GM21737 (cell line): ENCODE data around the gene HOXD12.

Experiments used
- ATAC-seq: cut with Tn5 transposase; IDR thresholded peaks from one replicate; pipeline ENCODE4 v1.9.1; 2021; ENCODE audit warnings: mild to moderate bottlenecking, moderate library complexity; ENCODE audit not compliant: unreplicated experiment

HOXD12 gene

GRCh38 chr2:176099728-176100546 is at the start of gene HOXD12:
TSS of gene HOXD12 (plus strand) at chr2:176099795. CDS start at chr2:176099802, 7 bp downstream.
- no peak for ATAC-seq

GRCh38 chr2:176056406-176056805 is 43.2 kb upstream of the HOXD12 start:
- ATAC-seq = no peak

GRCh38 chr2:176063958-176064357 is 35.6 kb upstream of the HOXD12 start:
- ATAC-seq = no peak

DNA sequence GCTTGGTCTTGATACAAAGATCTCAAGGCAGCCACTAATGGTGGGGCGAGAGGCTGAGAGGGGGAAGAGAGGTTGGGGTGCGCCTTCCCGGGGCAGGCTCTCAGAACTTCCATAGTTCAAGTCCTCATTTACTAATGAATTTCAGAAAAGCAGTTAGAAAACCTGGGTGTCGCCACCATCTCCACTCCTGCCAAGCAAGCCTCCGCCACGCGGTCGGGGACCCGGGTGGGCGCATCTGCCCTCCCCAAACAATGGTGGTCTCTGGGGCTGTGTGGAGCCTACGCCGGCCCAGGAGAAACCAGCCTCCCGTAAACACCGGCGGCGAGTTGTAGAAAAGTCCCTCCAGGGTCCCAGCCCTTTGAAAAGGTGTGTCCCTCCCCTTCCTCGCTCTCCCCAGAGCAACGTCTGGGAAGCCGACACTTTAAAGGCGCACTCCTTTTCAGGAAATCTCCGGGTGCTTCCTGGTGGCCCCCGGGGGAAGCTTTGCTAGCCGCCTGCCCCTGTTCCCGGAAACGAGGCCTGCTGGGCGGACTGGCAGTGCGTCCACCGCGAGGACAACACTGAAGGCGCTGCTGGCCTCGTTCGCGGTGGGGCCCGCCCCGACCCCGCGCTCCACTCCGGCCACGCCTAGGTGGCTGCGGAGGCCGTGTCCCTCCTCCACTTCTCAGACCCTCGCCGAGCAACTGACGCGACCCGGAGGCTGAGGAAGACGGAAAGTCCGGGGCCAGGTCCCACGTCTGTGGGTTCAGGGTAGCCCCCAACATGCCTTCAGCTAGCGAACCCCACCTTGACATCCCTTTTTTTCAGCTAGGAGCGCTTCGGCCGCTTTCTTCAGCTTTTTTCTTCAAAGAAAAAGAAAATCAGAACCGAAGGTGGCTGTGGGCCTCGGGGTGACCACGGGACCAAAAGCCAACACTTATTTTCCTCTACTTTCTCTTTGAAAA is 32.7 kb upstream of the HOXD12 start:
- ATAC-seq = no peak

DNA sequence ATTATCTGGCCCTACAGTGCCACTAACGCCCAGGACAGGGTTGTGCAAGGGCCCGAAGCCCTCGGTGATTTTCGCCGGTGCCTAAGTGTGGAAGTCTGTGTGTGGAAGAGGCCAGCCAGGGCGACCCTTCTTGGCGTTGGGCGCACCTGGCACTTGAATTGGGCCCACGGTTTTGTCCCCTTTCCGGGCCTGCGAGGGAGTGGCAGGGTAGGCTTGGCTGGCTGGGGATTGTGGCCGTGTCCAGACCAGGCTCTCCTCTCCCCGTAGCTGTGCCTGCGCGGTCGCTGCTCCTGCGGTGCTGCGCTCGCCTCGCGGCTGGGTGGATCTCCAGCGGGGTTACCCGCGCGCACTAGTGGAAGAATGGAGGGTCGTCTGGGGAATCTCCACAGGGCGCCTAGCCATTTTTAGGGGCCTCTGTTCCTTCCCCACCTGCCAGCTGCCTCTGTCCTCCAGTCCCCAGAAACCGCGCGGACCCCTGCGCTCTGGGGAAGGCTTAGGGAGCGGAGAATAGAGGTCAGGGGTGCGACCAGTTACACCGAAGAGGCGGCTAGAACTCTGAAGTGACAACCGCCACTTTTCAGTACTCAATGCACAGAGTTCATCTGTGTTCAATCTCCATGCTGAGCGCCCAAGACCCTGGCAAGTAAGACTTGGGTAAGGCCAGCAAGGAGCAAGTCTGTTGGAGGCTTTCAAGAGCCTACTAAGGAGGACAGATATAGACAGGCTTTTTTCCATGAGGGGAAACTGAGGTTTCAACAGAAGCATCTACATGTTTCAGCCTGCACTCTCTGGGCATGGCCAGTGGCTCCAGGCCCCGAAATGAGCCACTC is 31.8 kb upstream of the HOXD12 start:
- ATAC-seq = no peak

DNA sequence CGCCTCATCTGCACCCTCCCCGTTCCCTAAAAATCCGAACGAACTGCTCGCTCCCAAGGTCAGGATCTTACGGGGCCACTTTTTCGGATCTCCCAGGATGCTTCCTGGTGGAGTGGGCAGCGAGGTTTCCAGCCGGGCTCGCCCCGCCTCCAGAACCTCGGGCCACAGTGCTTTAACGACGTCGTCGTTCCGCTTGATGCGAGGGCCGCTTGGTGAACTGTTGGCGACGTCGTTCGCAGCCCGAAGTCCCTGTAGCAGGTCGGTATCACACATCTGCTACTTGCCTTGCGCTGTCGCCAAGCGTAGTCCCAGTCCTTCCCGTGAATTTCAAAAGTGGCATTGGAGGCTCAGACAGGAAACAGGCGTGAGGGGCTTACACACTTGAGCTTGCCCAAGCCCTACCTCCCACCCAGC is 31.2 kb upstream of the HOXD12 start:
- no peak for ATAC-seq

GRCh38 chr2:176071330-176072291 is 28.0 kb upstream of the HOXD12 start:
- no peak for ATAC-seq

GRCh38 chr2:176072292-176072669 is 27.3 kb upstream of the HOXD12 start:
- no peak for ATAC-seq

- no peak for ATAC-seq
Observed at GRCh38 chr2:176072951-176073904, 26.4 kb upstream of the HOXD12 start.

DNA sequence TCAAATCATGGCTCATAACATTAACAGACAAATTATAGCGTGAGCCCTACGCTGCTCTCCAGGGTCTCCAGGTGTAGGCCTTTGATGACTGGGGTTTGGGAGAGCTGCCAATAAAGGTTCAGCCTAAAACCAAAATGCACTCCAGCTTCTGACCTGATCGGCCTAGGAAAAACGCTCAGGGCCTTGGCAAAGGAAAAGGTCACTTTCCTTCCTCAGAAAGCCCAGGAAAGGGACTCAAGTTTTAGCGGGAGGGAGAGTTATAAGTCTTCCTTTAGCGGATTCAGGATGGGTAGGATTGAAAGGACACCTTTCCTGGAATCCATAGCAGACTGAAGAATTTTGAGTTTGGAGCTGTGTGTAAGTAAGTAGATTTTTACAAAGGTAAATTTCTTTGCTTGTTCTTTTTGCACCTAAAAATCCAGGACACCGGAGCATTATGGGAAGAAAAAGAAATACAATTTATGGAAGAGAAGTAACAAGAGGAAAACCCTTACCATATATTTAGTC is 24.6 kb upstream of the HOXD12 start:
- ATAC-seq = no peak

- ATAC-seq = no peak
Observed at GRCh38 chr2:176075481-176075880, 24.1 kb upstream of the HOXD12 start.

- no peak for ATAC-seq
Observed at GRCh38 chr2:176076063-176076462, 23.5 kb upstream of the HOXD12 start.

GRCh38 chr2:176076796-176077195 is 22.8 kb upstream of the HOXD12 start:
- ATAC-seq = no peak

DNA sequence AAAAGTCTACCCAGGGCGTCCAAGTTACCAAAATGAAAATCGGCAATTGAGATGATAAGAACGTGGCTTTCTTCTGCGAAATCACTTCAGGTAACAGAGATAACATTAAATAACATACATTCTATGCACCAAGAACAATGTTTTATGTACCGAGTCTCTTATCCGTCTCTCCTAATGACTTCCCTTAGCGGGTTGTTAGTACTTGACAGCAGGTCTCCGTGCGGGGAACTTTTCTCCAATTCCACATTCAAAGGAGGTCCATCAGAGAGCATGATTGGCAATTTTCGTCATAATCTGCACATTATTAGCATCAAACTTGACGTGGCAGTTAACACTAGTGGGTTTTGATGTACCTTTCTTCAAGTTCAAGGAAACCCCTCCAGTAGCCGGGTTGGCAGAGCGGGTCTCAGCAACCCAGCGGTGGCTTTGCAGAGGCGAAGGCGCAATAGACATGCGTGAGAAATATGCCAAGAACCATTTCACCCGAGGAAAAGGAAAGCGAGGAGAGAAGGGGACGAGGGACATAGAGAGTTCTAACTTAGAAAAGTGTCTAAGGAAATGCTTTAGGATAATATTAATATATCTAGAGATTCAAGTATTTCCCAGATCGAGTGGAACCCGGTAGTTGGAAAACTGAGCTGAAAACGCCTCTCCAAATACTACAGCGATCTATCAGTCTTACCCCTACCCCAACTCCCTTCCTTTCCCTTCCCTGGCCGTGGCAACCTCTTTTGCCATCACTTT is 20.9 kb upstream of the HOXD12 start:
- ATAC-seq = no peak

GRCh38 chr2:176079285-176079830 is 20.2 kb upstream of the HOXD12 start:
- no peak for ATAC-seq

DNA sequence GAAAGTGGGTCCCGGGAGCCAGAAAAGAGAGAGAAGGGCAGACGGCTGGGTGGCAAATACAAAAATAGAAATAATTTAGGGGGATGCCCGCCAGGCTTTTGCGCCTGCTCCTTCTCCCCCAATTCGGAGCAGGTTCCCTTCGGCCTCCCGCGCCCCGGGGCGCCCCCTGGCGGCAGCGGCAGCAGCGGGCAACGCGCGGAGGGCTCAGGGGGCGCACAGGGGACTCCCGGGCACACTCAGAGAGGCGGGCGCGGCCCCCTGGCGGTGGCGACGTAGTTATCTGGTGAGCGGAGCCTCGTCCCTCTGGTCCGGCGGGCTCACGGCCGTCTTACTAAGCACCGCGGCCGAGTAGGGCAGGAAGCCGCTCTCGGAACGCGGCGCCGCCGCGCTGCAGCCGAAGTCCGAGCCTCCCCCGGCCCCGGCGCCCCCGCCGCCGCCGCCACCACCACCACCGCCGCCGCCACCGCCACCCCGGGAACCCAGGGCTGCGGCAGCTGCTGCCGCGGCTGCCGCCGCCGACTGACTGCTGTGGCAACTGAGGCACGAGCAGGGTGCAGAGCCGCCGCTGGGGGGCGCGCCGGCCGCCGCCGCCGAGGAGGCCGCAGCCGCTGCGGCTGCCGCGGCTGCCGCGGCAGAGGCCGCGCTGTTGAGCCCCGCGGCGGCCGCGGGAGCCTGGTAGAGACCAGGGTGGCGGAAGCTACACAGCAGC is 19.6 kb upstream of the HOXD12 start:
- ATAC-seq = no peak
